Activated CD8-positive, alpha-beta memory T cell treated with anti-CD3 and anti-CD28 coated beads, Interleukin-2, amount 50 U/mL, for 24 hours (primary cell): ENCODE data around the gene OTOF.

Experiments
- DNase-seq: peaks from one replicate; pipeline ENCODE4 v3.0.0-alpha.2; 2020; ENCODE audit errors: extremely low read depth

Gene OTOF

GRCh38 chr2:26500406-26500805 lies 22.5 kb upstream of the OTOF start:
- no peak for DNase-seq

DNA sequence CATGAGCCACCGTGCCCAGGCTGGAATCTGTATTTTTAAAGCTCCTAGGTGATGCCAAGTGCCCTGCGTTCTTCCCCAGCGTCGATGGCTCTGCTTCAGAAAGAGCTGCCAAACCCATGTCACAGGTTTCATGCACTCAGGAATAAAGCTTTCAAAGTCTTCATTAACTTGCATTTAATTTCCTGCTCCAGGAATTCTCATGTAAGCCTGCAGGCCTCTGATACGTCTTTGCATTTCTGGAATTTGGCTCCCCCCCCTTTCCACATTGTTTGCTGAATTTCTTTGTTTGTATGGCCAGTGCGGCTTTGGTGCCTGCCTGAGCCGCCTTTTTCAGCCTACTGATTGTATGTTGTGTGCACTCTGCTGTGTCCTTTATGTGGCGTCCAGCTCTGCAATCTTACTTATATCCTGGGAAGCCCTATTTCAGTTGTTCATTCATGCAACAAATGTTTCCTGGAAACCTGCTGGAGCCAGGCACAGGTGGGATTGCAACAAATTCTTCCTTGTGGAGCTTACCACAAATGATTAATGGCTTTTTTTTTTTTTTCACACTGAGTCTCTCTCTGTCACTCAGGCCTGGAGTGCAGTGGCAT lies 17.9 kb upstream of the OTOF start:
- DNase-seq = no peak

- no peak for DNase-seq
Observed at GRCh38 chr2:26494891-26495290, 17.0 kb upstream of the OTOF start.

DNA sequence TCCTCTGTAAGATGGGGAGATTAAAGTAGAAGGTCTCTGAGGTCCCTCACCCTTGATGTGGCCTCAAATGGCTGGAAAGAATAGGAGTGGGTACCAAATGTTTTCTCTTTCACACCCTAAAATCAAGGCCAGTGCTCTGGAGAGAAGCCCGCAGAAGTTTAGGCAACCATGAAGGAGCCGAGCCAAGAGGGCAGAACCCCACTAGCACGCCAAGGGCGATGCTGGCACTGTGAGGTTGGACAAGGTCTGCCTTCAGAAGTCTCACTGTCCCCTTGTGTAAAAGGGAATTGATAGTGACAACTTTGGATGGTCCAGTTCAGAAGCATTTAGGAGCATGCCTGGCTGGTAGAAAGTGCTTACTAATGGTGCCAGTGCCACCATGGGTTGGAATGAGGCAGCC lies 16.3 kb upstream of the OTOF start:
- no peak for DNase-seq

GRCh38 chr2:26493566-26493965 lies 15.6 kb upstream of the OTOF start:
- DNase-seq = no peak

DNA sequence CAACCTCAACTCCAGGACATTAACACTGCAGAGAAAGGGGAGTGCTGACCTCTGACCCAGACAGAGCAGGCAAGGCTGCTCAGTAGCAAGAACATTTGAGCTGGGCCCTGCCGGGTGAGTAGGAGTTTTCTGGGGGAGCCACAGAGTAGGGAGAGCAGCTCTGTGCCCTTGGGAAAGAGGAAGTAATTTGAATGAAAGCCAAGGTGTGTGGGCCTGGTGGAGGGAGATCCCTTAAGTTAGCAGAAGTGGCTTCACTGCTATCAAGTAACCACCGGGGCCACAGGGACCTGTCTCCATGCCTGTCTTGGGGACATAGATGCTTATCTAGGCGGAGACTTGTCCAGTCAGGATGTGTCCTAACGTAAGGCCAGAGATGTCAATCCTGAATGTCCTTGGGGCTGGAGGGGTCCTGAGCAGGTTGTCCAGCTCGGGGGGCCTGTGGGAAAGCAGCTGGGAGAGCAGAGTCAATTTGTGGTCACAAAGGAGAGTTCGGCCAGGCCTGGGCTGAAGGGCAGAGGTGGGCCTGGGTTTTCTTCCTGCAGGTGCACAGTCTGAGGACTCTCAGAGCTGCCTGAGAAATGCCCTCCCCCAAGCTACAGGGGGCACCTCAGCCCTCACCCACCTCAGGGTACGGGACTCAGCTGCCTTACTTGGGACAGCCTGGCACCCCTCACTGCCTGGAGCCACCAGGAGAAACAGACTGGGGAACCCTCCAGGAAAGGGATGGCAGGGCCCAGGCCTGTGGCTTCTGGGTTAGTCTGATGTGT lies 15.0 kb upstream of the OTOF start:
- no peak for DNase-seq

- DNase-seq = no peak
Observed at GRCh38 chr2:26491563-26492167, 13.7 kb upstream of the OTOF start.

GRCh38 chr2:26489213-26489850 lies 11.4 kb upstream of the OTOF start:
- no peak for DNase-seq

- DNase-seq = no peak
Observed at GRCh38 chr2:26488463-26489212, 10.7 kb upstream of the OTOF start.

DNA sequence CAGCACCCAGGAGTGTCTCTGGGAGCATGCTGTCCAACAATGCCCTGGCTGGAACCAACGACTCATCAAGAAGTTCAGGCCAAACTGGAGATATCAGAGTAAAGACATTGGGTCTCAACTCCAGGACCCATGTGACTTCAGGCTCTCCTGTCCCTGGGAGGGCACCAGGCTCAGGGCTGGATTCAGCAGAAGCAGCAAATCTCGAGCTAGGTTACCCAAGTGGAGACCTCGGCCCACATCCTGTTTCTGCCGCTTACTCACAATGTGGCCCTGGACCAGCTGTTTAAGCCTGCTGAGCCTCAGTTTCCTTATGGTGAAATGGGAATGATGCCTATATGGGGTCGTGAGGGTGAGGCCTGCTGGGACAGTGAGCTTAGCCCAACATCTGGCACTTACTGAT lies 9.3 kb upstream of the OTOF start:
- DNase-seq = no peak

DNA sequence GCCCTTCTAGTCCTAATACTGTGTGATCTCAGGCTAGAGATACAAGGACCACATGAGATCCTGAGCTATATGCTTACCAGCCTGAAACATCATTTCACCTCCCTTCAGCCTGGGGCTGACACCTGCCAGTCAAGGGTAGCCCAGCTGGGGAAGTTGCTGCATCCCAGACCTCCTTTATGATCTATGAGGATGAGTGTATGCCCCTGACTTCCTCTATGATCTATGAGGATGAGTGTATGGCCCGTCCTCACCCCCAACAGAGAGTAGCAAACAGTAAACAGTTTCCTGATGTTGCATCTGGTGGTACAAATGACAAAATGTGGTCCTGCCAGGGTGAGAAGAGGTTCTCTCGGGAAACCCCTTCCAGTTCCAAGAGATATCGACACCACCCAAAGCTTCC lies 8.9 kb upstream of the OTOF start:
- no peak for DNase-seq

GRCh38 chr2:26485725-26486418 lies 7.9 kb upstream of the OTOF start:
- no peak for DNase-seq

- DNase-seq = no peak
Observed at GRCh38 chr2:26485099-26485498, 7.2 kb upstream of the OTOF start.

DNA sequence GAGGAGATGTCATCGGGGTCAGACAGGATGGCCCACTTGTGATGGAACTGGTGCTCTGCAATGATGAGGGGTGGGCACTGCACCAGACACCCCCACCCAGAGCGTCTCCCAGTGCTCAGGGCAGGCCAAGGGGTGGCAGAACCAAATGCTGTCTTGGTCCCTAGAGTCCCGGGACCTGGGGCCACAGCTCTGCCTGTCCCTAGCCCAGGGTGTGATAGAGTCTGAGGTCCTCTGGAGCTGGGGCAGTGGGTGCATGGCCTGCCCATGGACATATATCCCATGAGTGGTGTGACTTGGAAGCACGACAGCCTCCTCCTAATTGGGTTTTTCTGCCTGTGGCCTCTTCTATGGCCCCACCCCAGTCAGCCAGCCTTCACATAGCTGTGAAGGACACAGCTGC lies 6.7 kb upstream of the OTOF start:
- DNase-seq = no peak

DNA sequence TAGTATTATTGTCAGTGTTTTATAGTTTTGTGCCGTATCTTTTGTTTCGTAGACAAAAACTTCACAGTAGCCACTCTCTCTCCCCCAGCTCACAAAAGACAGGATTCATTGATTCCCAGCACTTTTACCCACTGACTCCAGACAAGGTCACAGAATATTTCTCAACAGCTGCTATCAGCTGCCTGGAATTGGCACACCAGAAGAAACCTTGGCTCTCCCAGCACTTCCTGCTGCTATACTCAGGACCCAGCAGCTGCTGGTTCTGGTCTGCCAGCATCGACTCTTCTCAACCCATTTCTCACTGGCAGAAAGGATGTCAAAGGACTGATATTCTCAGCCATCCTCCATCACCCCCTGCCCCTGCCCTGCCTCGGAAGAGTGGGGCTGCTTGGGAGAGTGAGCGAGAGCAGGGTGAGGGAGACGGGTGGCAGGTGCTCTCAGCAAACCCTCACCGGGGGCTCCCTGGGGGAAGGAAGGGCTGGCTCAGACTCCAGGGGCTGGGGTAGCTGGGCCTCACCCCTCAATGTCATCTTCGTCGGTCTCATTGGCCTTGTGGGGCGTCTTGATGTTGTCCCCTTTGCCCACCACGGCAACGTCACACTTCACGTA lies 6.1 kb upstream of the OTOF start:
- DNase-seq = no peak

DNA sequence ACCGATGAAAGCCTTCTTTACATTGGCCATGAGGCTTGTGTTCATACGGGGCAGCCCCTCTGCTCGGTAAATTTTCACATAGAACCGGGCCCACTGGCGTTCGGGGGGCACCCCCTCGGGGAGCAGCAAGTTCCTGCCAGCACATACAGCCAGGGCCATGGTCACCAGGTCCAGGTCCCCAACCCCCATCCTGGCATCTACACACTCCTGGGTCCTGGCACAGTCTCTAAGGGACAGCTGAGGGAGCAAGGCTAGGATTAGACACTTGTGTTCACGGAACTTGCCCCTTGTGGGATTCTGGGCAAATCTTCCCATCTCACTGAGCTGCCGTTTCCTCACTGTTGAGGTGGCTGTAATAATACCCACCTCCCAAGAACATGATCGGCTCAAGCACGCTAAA lies 5.6 kb upstream of the OTOF start:
- DNase-seq = no peak

DNA sequence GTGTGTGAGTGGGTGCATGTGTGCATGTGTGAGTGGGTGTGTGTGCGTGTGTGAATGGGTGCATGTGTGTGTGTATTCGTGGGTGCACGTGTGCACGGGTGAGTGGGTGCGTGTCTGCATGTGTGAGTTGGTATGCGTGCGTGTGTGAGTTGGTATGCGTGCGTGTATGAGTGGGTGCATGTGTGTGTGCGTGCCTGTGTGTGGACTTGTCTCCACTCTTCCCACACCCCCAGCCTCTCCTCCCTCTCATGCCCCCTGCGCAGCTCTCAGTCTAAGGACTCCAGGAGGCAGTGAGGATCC lies 5.1 kb upstream of the OTOF start:
- no peak for DNase-seq

- no peak for DNase-seq
Observed at GRCh38 chr2:26482211-26483026, 4.5 kb upstream of the OTOF start.

GRCh38 chr2:26481706-26482105 lies 3.8 kb upstream of the OTOF start:
- no peak for DNase-seq
